ENCODE measurements around the gene ZNF93.

DNA sequence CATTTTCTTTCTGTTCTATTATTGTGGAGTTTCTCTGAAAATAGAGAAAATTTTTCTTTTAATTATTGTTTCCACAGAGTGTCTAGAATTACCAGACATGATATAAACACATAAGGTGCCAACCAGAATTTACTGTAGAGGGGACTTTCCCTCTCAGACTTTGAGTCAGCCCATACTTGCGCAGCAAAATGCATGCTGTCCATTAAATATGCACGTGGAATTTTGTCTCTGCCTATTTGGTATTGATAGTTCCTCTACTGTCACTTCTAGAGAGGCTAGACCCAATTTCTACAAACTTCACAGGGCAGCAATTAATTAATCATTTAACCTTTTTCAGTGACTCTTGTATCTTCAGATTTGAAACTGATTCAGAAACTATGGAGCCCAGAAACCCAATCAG is 8.9 kb downstream of the ZNF93 start:
- TF ChIP-seq EZH2 (IDR thresholded peaks at IDR 0.05; ENCODE audit: low read length, missing control alignments) = no peak
- TF ChIP-seq, protein P1, sequence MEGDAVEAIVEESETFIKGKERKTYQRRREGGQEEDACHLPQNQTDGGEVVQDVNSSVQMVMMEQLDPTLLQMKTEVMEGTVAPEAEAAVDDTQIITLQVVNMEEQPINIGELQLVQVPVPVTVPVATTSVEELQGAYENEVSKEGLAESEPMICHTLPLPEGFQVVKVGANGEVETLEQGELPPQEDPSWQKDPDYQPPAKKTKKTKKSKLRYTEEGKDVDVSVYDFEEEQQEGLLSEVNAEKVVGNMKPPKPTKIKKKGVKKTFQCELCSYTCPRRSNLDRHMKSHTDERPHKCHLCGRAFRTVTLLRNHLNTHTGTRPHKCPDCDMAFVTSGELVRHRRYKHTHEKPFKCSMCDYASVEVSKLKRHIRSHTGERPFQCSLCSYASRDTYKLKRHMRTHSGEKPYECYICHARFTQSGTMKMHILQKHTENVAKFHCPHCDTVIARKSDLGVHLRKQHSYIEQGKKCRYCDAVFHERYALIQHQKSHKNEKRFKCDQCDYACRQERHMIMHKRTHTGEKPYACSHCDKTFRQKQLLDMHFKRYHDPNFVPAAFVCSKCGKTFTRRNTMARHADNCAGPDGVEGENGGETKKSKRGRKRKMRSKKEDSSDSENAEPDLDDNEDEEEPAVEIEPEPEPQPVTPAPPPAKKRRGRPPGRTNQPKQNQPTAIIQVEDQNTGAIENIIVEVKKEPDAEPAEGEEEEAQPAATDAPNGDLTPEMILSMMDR (conservative IDR thresholded peaks at IDR 0.05 in 1 of 2, IDR thresholded peaks at IDR 0.05 in 1 of 2; ENCODE audit: low read depth in 1 of 2, low read length in 2 of 2) = no peak

Data from fibroblast of lung (primary cell).